ENCODE measurements around the gene KIR3DL1.
"Not testable (repeated sequence)": the region's sequence is repeated elsewhere in the genome, so short reads cannot be mapped to it uniquely, and the experiment has no call there.

KIR3DL1 gene

DNA sequence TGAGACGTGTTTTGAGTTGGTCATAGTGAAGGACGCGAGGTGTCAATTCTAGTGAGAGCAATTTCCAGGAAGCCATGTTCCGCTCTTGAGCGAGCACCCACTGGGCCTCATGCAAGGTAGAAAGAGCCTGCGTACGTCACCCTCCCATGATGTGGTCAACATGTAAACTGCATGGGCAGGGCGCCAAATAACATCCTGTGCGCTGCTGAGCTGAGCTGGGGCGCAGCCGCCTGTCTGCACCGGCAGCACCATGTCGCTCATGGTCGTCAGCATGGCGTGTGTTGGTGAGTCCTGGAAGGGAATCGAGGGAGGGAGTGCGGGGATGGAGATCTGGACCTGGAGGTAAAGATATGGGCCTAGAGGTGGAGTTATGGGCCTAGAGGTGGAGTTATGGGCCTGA lies at the start of gene KIR3DL1:
Gene KIR3DL1 (plus strand): TSS at position 218 of the 400 bp plus-strand sequence.
- not testable (repeated sequence) for DNase-seq

DNA sequence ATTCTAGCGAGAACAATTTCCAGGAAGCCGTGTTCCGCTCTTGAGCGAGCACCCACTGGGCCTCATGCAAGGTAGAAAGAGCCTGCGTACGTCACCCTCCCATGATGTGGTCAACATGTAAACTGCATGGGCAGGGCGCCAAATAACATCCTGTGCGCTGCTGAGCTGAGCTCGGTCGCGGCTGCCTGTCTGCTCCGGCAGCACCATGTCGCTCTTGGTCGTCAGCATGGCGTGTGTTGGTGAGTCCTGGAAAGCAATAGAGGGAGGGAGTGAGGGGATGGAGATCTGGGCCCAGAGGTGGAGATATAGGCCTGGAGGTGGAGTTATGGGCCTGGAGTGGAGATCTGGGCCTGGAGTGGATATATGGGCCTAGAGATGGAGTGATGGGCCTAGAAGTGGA lies 46.6 kb upstream of the KIR3DL1 start, which contains the start of gene KIR2DL1:
Gene KIR2DL1 (plus strand): TSS at position 148 of the 400 bp plus-strand sequence. CDS start 58 bp downstream, at position 206.
- DNase-seq: not testable (repeated sequence)

DNA sequence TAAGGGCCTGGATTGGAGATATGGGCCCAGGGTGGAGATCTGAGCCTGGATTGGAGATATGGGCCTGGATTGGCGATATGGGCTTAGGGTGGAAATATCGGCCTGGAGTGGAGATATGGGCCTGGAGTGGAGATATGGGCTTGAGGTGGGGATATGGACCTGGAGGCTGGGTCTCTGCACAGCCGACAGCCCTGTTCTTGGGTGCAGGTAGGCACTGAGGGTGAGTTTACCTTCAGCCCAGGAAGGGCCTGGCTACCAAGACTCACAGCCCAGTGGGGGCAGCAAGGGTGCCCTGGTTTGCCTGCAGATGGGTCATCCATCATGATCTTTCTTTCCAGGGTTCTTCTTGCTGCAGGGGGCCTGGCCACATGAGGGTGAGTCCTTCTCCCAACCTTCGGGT lies 45.8 kb upstream of the KIR3DL1 start:
- not testable (repeated sequence) for DNase-seq

DNA sequence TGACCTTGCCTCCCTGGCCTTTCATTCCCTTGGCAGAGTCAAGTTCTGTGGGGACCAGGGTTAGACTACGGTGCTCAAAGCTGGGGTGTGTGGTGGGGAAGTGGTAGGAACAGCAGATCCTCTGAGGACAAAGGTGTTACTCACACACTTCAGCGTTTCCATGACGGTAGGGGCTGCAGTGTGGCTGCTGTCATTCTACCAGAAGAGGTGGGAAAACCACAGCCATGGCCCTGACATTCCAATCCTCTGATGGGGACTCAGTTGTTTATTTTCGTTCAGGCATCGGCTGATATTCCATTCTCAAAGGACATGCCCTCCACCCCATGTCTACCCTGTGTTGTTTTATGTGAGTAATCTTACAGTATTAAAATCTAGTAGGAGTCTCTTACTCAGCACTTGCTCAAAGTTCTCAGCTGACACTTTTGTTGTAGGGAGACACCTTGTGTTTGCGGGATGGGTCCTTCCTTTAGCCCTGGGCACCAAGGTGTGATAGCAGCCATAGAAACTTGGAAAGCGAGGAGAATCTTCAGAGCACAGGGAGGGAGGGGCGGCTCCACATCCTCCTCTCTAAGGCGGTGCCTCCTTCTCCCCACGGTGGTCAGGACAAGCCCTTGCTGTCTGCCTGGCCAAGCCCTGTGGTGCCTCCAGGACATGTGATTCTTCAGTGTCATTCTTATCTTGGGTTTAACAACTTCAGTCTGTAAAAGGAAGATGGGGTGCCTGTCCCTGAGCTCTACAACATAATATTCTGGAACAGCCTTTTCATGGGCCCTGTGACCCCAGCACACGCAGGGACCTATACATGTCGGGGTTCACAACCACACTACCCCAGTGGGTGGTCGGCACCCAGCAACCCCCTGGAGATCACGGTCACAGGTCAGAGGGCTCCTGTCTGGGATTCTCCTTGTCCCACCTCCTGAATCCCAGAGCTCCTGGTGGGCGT lies 45.0 kb upstream of the KIR3DL1 start:
- DNase-seq: not testable (repeated sequence)

DNA sequence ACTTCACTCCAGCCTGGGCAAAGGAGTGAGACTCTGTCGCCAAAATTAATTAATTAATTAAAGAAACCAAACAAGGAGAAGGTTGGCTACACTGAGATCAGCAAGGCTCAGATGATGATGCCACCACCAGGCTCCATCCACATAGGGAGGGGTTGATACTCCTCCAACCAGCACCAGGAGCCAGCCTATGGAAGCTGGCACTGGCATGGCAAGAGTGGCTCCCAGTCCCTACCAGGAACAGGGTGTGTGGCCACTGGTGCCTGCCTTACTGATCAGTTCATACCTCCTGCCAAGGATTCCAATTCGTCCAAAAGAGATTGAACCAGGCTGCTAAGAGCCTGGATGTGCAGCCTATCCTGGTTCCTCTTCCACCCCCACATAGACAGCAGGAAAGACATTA lies 43.6 kb upstream of the KIR3DL1 start:
- not testable (repeated sequence) for DNase-seq

DNA sequence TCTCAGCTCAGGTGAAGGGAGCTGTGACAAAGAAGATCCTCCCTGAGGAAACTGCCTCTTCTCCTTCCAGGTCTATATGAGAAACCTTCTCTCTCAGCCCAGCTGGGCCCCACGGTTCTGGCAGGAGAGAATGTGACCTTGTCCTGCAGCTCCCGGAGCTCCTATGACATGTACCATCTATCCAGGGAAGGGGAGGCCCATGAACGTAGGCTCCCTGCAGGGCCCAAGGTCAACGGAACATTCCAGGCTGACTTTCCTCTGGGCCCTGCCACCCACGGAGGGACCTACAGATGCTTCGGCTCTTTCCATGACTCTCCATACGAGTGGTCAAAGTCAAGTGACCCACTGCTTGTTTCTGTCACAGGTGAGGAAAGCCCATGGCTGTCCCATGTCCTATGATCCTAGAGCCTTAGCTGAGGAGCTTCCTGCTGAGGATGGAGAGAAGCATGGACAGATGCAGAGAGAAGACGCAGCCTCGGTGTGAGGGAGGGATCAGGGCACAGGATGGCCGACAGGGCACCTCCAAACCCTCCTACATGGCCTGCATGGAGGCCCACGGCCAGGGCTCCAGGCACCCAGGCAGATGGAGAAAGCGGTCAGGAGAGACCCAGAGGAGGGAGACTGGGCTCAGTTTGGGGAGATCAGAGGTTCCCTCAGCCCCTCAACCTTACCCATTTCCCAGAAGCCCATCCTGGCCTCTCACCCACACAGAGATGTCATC lies 41.0 kb upstream of the KIR3DL1 start:
- not testable (repeated sequence) for DNase-seq

DNA sequence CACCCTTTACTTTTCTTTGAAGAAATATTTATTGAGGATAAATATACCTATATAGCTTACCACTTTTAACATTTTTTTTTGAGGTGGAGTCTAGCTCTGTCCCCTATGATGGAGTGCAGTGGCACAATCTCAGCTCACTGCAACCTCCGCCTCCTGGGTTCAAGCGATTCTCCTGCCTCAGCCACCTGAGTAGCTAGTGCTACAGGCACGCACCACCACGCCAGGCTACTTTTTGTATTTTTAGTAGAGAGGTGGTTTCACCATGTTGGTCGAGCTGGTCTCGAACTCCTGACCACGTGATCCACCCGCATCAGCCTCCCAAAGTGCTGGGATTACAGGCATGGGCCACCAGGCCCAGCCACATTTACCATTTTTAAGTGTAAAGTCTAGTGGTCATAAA lies 40.4 kb upstream of the KIR3DL1 start:
- not testable (repeated sequence) for DNase-seq

DNA sequence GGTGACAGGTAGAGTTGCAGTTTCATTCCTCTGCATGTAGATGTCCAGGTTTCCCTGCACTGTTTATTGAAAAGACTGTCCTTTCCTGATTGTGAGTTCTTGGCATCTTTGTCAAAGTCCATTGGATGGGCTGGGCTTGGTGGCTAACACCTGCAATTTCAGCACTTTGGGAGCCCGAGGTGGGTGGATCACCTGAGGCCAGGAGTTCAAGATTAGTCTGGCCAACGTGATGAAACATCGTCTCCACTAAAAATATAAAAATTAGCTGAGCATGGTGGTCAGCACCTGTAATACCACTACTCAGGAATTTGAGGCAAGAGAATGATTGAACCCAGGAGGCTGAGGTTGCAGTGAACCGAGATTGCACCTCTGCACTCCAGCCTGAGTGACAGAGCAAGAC lies 38.4 kb upstream of the KIR3DL1 start:
- not testable (repeated sequence) for DNase-seq

DNA sequence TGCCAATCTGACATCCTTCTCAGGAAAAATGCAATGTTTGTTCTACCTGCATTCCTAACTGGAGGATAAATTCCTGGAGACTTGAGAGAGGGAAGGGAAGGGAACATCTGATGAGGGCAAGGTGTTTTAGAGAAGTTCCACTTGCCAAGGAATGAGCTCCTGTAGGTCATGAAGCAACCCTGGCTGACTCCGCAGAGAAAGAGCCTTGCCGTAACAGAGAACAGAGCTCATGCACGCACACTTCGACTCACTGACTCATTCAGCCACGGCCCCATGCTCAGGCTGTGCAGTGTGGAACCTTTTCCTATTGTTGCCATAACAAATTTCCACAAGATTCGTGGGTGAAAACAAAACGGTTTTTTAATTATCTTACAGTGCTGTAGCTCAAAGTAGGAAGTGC lies 37.4 kb upstream of the KIR3DL1 start:
- DNase-seq: not testable (repeated sequence)

DNA sequence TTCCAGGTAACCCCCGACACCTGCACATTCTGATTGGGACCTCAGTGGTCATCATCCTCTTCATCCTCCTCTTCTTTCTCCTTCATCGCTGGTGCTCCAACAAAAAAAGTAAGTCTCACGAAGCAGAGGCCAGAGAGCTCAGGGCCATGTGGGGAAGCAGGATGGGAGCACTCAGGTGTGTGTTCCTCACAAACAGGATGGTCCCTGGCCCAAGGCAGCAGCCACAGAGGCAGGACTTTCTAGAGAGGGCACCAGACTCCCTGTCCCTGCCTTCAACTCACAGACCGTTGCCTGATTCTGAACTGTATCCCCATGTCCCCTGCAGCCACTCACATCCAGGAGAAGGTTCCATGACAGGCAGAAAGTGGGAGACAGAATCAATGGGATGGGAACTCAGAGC lies 33.4 kb upstream of the KIR3DL1 start:
- DNase-seq: not testable (repeated sequence)

DNA sequence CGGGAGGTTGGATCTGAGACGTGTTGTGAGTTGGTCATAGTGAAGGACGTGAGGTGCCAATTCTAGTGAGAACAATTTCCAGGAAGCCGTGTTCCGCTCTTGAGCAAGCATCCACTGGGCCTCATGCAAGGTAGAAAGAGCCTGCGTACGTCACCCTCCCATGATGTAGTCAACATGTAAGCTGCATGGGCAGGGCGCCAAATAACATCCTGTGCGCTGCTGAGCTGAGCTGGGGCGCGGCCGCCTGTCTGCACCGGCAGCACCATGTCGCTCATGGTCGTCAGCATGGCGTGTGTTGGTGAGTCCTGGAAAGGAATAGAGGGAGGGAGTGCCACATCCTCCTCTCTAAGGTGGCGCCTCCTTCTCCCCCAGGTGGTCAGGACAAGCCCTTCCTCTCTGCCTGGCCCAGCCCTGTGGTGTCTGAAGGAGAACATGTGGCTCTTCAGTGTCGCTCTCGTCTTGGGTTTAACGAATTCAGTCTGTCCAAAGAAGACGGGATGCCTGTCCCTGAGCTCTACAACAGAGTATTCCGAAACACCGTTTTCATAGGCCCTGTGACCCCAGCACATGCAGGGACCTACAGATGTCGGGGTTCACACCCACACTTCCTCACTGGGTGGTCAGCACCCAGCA lies 30.1 kb upstream of the KIR3DL1 start:
- not testable (repeated sequence) for DNase-seq

DNA sequence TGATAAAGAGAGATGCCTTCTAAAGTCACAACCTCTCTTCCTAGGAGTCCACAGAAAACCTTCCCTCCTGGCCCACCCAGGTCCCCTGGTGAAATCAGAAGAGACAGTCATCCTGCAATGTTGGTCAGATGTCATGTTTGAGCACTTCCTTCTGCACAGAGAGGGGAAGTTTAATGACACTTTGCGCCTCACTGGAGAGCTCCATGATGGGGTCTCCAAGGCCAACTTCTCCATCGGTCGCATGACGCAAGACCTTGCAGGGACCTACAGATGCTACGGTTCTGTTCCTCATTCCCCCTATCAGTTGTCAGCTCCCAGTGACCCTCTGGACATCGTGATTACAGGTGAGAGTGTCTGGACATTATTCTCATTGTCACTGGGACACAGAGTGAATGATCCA lies 28.1 kb upstream of the KIR3DL1 start:
- DNase-seq: peak; percentile 48

DNA sequence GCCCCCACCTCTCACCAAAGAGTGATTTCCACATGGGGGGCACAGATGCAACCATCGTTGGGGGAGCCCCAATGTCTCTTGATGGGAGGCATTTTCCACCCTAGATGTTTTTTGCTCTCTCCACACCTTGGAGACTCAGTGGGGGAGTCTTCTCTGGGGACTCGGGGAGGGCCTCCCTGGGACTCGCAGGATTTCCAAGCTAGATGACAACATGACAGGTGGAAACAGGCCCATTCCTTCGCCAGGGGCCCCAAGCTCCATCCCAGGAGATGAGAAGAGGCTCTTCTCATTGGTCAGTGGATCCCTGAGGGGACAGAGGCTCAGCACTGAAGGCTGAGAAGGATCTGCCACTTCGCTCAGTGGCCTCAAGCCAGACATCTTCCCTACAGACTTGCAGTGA lies 25.6 kb upstream of the KIR3DL1 start:
- DNase-seq: no peak

DNA sequence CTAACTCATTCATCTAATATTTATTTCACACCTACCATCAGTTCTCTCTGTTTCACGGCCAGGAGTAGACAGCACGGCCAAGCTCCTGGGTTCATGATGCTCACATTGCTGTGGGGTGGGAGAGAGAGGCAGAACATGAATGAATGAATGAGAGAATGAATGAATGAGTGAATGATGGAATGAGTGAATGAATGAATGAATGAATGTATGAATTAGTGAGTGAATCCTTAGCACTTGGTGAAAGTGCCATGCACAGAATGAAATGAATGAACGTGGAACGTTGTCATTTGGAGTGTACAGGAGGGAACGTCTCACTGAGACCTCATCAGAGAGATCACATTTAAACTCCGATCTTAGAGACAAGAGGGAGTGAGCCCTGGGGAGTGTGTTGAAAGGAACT lies 24.8 kb upstream of the KIR3DL1 start:
- DNase-seq: no peak

DNA sequence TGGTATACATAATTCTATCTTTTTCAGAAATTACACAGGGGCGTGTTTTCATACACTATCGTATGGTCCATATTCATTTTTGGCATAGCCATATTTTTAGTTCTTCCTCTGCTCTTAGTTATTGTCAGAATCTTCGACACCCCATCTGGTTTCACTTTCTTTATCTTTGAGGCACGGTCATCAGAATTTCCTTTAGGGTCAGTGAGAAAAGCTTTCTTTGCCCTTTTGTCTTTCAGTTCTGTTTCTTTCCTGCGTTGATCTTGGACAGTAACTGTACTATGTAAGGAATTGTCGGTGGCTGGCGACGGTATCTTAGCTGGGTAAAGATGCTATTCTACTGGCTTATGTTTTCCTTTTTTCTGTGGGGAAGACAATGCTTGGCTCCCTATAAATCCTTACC lies 23.5 kb upstream of the KIR3DL1 start:
- DNase-seq: peak; percentile 49

DNA sequence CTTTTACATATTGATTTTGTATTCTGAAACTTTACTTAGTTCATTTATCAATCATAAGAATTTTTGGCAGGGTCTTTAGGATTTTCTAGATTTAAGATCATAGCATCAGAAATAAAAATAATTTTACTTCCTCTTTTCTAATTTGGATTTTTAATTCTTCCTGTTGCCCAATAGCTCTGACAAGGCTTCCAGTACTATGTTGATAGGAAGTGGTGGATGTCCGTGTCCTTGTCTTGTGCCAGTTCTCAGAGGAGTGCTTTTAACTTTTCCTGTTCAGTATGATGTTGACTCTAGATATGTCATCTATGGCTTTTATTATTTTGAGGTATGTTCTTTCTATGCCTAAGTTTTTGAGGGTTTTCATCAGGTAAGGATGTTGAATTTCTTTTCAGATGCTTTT lies 20.5 kb upstream of the KIR3DL1 start:
- peak; percentile 64 for DNase-seq

DNA sequence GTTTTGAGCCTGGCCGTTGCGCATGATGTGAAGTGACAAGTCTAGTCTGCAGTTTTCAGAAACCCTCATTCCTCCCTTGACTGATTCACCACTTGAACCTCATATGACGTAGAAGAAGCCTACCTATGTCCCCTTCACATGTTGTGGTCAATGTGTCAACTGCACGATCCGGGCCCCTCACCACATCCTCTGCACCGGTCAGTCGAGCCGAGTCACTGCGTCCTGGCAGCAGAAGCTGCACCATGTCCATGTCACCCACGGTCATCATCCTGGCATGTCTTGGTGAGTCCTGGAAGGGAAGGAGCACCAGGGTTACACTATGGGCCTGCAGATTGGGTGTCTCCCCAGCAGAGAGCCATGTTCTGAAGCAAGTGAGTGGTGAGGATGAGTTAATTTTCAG lies 12.9 kb upstream of the KIR3DL1 start, which contains the start of gene KIR2DL4:
Gene KIR2DL4 (plus strand): TSS at position 201 of the 400 bp plus-strand sequence. CDS start 42 bp downstream, at position 243.
- no peak for DNase-seq

DNA sequence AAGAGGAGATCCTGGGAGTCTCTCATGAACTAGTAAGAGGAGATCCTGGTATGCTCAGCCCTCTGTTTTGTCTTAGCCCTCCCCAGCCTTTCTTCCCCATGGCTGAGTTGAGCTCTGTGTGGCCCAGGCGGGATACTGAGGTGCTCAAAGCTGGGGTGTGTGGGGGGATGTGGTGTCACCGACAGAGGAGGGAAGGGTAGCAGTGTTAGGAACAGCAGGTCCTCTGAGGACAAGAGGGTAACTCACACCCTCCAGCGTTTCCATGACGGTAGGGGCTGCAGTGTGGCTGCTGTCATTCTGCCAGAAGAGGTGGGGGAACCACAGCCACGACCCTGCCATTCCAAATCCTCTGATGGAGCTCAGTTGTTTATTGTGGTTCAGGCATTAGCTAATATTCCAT lies 12.2 kb upstream of the KIR3DL1 start:
- DNase-seq: no peak

DNA sequence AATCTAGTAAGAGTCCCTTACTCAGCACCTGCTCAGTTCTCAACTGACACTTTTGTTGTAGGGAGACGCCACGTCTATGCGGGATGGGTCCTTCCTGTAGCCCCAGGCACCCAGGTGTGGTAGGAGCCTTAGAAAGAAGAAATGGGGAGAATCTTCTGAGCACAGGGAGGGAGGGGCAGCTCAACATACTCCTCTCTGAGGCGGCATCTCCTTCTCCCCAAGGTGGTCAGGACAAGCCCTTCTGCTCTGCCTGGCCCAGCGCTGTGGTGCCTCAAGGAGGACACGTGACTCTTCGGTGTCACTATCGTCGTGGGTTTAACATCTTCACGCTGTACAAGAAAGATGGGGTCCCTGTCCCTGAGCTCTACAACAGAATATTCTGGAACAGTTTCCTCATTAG lies 11.7 kb upstream of the KIR3DL1 start:
- no peak for DNase-seq

DNA sequence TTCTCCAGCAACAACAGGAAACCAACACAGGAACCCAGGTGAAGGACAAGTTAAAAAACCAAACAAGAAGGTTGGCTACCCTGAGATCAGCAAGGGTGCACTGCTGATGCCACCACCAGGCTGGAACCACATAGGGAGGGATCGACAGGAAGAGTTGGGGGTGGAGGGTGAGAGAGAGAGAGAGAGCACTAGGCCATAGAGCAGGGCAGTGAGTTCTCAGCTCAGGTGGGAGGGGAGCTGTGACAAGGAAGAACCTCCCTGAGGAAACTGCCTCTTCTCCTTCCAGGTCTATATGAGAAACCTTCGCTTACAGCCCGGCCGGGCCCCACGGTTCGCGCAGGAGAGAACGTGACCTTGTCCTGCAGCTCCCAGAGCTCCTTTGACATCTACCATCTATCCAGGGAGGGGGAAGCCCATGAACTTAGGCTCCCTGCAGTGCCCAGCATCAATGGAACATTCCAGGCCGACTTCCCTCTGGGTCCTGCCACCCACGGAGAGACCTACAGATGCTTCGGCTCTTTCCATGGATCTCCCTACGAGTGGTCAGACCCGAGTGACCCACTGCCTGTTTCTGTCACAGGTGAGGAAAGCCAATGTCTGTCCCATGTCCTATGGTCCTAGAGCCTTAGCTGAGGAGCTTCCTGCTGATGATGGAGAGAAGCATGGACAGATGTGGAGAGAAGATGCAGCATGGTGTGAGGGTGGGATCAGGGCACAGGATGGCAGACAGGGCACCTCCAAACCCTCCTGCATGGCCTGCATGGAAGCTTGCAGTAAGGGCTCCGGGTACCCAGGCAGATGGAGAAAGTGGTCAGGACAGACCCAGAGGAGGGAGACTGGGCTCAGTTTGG lies 10.4 kb upstream of the KIR3DL1 start:
- DNase-seq: no peak

DNA sequence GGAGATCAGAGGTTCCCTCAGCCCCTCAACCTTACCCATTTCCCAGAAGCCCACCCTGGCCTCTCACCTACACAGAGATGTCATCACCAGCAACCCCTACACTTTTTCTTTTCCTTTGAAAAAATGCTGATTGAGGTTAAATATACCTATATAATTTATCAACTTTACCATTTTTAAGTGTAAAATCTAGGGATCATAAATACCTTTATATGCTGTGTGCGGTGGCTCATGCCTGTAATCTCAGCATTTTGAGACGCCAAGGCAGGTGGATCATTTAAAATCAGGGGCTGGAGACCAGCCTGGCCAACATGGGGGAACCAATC lies 9.8 kb upstream of the KIR3DL1 start:
- DNase-seq: no peak

DNA sequence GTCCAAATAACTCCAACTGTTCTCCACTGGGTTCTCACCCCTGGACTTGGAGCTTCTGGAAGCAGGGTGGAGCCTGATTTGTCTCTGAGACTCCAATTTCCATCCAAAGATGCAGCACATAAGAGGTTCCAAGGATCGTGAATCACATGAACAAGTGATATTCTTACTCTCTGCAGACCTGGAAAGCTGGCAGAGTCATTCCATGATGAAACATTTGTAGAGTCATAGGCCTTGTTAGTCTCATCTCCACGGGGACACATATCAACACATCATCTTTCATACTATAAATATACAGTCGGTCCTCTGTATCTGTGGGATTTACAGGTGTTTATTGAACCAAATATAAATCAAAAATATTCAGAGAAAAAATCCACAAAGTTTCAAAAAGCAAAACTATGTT lies 1.7 kb upstream of the KIR3DL1 start:
- DNase-seq: not testable (repeated sequence)

Measured in hematopoietic multipotent progenitor cell treated with erythropoietin and hydrocortisone succinate and interleukin-3 and kit ligand, for 4 days (in vitro differentiated cells).